HG03469 (cell line): ENCODE data around the gene PRM3.

Experiments used
- ATAC-seq: cut with Tn5 transposase; IDR thresholded peaks from one replicate; pipeline ENCODE4 v1.9.1; 2021; ENCODE audit warnings: mild to moderate bottlenecking, moderate library complexity, moderate number of reproducible peaks; ENCODE audit not compliant: unreplicated experiment

Gene PRM3

GRCh38 chr16:11283820-11284248 is 10.4 kb upstream of the PRM3 start:
- no peak for ATAC-seq

DNA sequence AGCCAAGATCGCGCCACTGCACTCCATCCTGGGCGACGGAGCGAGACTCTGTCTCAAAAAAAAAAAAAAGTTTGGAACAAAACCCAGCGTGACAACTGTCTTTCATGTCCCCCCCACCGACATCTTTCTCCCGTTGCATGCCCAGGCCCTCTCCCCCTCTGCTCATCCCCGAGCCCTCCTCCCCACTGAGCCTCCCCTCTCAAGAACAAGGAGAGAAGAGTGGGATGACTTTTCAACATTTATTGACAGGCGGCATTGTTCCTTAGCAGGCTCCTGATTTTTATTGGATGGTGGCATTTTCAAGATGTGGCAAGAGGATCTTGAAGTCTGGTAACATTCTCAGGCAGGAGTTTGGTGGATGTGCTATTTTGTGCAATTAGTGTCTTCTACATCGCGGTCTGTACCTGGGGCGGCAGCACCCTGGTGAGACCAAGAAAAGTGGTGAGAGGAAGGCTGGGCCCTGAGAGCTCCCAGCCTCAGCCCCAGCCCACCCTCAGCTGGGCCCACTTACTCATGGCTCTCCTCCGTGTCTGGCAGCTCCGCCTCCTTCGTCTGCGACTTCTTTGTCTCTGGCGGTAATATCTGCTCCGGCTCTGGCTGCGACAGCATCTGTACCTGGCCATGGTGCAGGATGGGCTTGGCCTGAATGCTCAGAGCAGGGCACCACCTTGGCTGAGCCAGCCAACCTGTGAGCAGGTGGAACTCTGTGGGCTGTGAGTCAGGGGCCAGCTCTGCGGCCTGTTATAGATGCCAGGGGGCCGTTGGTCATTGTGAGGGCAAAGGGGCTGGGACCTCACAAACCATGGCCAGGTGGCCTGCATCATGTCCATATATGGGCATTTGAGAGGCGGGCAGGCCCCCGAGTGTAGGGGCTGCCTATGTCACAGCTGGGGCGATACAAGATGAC is 7.4 kb upstream of the PRM3 start, which contains the start of gene PRM1:
TSS of gene PRM1 (minus strand) at position 715 of the 907 bp plus-strand sequence. CDS start at position 623, 92 bp downstream.
- ATAC-seq, result no peak

DNA sequence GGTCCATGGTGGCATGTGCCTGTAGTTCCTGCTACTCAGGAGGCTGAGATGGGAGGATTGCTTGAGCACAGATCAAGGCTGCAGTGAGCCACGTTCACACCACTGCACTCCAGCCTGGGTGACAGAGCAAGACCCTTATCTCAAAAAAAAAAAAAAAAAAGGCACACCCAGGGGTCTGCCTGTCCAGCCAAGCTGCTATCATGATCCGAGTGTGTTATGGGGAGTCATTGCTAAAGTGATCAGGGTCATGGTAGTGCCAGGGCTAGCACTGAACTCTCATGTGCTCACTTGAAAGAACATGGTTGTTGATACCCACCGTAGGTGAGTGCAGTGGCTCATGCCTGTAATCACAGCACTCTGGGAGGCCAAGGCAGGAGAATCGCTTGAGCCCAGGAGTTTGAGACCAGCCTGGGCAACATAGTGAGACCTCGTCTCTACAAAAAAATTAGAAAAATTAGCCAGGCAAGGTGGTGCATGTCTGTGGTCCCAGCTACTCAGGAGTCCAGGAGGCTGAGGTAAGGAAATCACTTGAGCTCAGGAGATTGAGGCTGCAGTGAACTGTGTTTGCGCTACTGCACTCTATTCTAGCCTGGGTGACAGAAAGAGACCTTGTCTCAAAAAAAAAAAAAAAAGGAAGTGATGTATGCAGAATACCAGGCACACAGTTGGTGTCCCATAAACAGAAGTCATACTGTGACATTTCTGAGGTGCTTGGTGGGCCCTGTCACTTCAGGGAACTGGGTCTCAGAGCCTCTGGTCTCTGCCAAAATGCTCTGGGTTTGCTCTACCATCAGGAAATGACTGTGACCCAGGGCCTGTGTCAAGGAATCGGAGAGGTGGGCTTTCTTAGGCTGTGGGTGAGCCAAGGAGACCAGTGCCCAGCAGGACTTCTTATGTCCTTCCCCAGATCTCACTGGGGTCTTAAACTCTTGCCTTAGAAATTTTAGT is 5.5 kb upstream of the PRM3 start:
- ATAC-seq, result no peak

- ATAC-seq, result no peak
Measured at GRCh38 chr16:11277607-11278337, 4.3 kb upstream of the PRM3 start.

- ATAC-seq, result no peak
Measured at GRCh38 chr16:11276896-11277593, 3.6 kb upstream of the PRM3 start.

DNA sequence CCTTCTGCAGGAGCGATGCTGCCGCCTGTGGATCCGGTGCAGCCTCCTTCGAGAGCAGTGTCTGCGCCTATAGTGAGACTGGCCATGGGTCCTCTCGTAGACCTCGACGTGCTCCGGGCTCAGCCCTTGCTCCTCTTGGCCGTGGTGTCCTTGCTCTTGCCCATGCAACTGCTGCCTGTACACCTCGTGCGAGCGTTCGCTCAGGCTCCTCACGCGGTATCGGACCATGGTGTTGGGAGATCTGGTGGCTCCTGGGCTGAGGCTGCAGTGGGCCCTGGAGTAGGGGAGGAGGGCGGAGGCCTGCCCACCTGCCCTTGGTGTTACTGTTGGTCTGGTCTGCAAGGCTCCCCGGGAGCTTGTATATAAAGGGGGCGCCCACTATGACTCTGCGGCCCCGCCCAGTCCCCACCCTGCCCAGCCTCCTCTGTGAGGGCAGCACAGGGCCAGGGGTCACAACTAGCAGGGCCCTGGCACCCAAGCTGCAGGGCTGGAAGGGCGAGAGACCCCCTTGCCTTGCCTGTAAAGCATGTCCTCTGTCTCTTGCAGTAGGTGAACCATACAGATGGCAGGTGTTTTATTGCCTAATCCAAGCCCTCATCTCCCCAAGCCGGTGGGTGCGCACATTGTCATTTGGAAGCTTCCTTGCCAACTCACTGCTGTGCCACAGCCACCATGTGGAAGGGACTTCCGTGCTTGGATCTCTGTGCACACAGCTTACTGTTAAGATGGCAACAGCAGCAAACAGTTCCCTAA is 2.9 kb upstream of the PRM3 start, which contains the start of gene PRM2:
TSS of gene PRM2 (minus strand) at position 338 of the 753 bp plus-strand sequence. CDS start at position 228, 110 bp downstream.
- no peak for ATAC-seq

DNA sequence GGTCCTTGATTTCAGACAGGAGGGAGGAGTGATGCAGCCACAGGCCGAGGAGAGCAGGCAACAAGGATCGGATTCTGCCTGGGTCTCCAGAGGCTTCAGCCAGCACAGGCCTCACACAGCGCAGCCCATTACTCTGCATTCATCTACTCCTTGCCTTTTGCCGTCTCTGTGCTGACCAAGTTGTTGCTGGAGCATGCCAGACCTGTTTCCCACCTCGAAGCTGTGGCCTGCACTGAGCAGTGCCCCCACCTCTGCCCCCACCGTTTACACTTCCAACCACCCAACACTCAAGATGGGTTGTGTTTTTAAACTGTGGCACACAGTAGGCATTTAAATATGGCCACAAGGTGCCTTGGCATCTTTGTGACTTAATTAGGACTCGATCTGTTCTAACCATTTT is 1.5 kb upstream of the PRM3 start:
- ATAC-seq, result no peak

- ATAC-seq, result no peak
Measured at GRCh38 chr16:11273721-11274324, 394 bp upstream of the PRM3 start.

GRCh38 chr16:11272484-11272883 is 945 bp downstream of the PRM3 start:
- ATAC-seq, result no peak

DNA sequence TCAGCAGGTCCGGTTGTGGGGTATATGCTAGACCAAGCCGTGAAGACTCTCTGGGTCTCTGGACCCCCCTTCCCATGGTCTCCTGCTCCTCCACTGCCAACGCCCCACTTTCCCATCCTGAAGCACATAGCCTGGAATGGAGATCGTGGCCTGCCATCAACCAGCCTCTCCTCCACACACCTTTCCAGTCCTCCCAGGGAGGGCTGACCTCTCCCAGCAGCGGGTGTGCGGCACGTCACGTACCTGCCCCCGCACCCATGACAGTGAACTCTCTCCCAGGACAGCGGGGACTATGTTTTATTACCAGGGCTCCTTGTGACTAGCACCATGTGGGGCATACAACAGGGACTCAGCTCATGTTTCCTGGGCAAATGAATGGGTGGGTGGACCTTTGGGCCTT is 1.8 kb downstream of the PRM3 start:
- ATAC-seq, result no peak

- ATAC-seq, result no peak
Measured at GRCh38 chr16:11270602-11271162, 2.7 kb downstream of the PRM3 start.

- ATAC-seq, result no peak
Measured at GRCh38 chr16:11268921-11269375, 4.5 kb downstream of the PRM3 start, which contains the start of gene TNP2. Gene TNP2, minus strand, starts transcription at chr16:11269325. Its CDS starts 63 bp downstream, at chr16:11269262.

GRCh38 chr16:11265124-11265523 is 8.3 kb downstream of the PRM3 start:
- ATAC-seq, result no peak

DNA sequence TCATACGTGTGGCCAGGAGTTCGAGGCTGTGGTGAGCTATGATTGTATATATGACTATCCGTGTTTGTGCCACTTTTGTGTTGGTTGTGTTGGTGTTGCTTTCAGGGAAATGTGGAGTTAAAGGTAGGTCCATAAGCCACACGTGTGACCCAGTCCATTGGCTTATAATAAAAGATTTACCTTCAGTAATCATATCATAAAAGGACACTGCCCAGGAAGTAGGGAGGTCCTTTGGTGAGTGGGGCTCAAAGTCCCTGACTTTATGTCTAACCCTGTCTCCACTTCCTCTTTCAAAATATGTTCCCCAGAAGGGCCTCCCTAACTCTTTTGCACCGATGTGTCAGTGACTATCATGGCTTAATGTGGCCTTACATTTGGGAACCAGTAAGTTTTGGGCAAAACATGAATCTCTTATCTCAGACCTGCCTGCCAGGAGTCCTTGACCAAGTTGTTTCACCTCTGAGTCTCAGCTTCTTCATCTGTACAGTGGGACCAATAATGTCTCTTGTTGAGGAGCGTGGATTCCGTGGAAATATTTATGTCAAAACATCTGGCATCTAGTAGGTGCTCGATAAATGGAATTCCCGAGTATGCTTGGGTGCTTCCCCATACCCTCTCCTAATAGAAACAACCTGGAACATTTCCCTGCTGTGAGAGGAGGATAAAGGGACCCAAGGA is 9.1 kb downstream of the PRM3 start:
- no peak for ATAC-seq

DNA sequence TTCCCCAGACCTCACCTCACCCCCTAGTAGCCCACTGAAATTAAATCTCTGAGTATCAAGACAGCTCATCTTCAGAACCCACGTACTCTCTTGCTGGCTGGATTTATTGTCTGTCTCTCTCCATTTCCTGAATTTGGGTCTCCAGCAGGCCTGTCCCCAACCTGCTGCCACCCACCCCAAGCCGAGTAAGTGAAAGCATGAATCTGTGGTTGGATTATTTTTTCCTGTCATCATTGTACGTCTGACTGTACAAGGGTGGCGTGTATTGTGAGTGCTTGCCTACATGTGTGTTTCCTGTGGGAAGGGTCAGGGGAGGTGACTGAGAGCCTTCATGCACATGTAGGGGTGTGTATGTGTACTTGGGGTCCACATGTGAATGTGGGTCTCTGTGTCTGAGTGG is 9.7 kb downstream of the PRM3 start:
- no peak for ATAC-seq

- no peak for ATAC-seq
Measured at GRCh38 chr16:11262915-11263314, 10.5 kb downstream of the PRM3 start.

- ATAC-seq, result no peak
Measured at GRCh38 chr16:11260596-11260966, 12.8 kb downstream of the PRM3 start.
